BJ (cell line): Measurements from ENCODE around the gene POLR1A. TPM values are rescaled to one million over a fixed set of nuclear protein-coding genes. Genes with fewer than 3 reads are reported as not detected.

Experiments used
- CTCF ChIA-PET: fragments of 350-600 bp; formaldehyde crosslinking; extraction: SDS; loops from one replicate; lab custom pipeline; 2021; ENCODE audit warnings: antibody characterized with exemption, inconsistent platforms; lab: Yijun Ruan, JAX
- POLR2A ChIA-PET: fragments of 300-600 bp; sonication (Branson Sonifier 250); formaldehyde crosslinking; extraction: SDS; loops from one replicate; lab custom pipeline; 2021; ENCODE audit warnings: antibody characterized with exemption; lab: Charles Lee
- DNase-seq: peaks from one replicate; pipeline ENCODE4 v3.0.0-alpha.2; 2011; ENCODE audit warnings: low read depth
- H3K27me3 ChIP-seq: 2 replicates; pipeline ENCODE4 v1.6.0; 2011; ENCODE audit warnings: low read length; ENCODE audit not compliant: control insufficient read depth, insufficient read depth
- H3K36me3 ChIP-seq: 2 replicates; pipeline ENCODE4 v1.5.1; 2011; ENCODE audit warnings: low read length; ENCODE audit not compliant: control insufficient read depth, insufficient read depth
- H3K4me3 ChIP-seq: 2 replicates; pipeline ENCODE4 v1.5.1; 2011; ENCODE audit warnings: low read depth, mild to moderate bottlenecking, control low read depth, low read length
- CTCF ChIP-seq: IDR thresholded peaks from 2 replicates; pipeline ENCODE4 v1.5.1; 2011; ENCODE audit warnings: low read depth, mild to moderate bottlenecking, control low read depth, inconsistent platforms, low read length, moderate library complexity; ENCODE audit not compliant: insufficient read depth
- polyA plus RNA-seq: library from polyadenylated mRNA; depleted of rRNA; stranded (reverse); fragments of >200 nt; gene quantifications from 2 replicates; pipeline ENCODE4 v1.2.3, GENCODE V29; 2011

The POLR1A gene
- polyA plus RNA-seq, 1 experiment, result 8.0 TPM

GRCh38 chr2:86032861-86033595, 72.7 kb downstream of the POLR1A start:
- TF ChIP-seq CTCF, result no peak
- no peak for DNase-seq
- Histone ChIP-seq H3K27me3 (no peaks in the 10 kb centered on the region), H3K4me3 (no peak overlapping the region), H3K36me3 (peaks cover 27% of the 10 kb centered on the region)
- POLR2A ChIA-PET, result no interaction called here
- CTCF ChIA-PET, result interaction anchor here (1.7 kb wide), 1 partner anchor 144 kb away, joined by 5 read pairs; no protein-coding TSS in a partner anchor

GRCh38 chr2:86031606-86032005, 74.1 kb downstream of the POLR1A start:
- no peak for TF ChIP-seq CTCF
- CTCF ChIA-PET, result interaction anchor here (0.6 to 1.0 kb wide), 2 partner anchors 14 to 48 kb away, joined by 3 read pairs; no protein-coding TSS in a partner anchor
- no peak overlapping the region for H3K4me3 ChIP-seq
- peaks cover 40% of the 10 kb centered on the region for H3K36me3 ChIP-seq
- no peaks in the 10 kb centered on the region for H3K27me3 ChIP-seq
- POLR2A ChIA-PET, result no interaction called here
- no peak for DNase-seq

- POLR2A ChIA-PET, result no interaction called here
- DNase-seq, result no peak
- peaks cover 43% of the 10 kb centered on the region for H3K36me3 ChIP-seq
These were observed 74.5 kb downstream of the POLR1A start for GRCh38 chr2:86031151-86031550.

GRCh38 chr2:86029873-86030272, 75.8 kb downstream of the POLR1A start:
- DNase-seq, result no peak
- POLR2A ChIA-PET, result no interaction called here
- no peak overlapping the region for H3K4me3 ChIP-seq
- no peak for TF ChIP-seq CTCF
- H3K36me3 ChIP-seq, result peaks cover 43% of the 10 kb centered on the region
- no peaks in the 10 kb centered on the region for H3K27me3 ChIP-seq
- CTCF ChIA-PET, result interaction anchor here (0.7 to 1.2 kb wide), 3 partner anchors 48 to 58 kb away, joined by 3 to 6 read pairs (median 5); no protein-coding TSS in a partner anchor

More at GRCh38 chr2:86031151-86031550, 74.5 kb downstream of the POLR1A start:
- no peak overlapping the region for H3K4me3 ChIP-seq
- no peak for TF ChIP-seq CTCF
- CTCF ChIA-PET, result interaction anchor here (0.6 to 1.0 kb wide), 2 partner anchors 14 to 48 kb away, joined by 3 read pairs; no protein-coding TSS in a partner anchor
- no peaks in the 10 kb centered on the region for H3K27me3 ChIP-seq

GRCh38 chr2:86028766-86029381, 76.8 kb downstream of the POLR1A start:
- no peak for DNase-seq
- no peak for TF ChIP-seq CTCF
- H3K4me3 ChIP-seq, result no peak overlapping the region
- POLR2A ChIA-PET, result no interaction called here
- H3K27me3 ChIP-seq, result no peaks in the 10 kb centered on the region
- CTCF ChIA-PET, result interaction anchor here (0.7 to 1.2 kb wide), 3 partner anchors 51 to 141 kb away, joined by 3 to 5 read pairs (median 4); no protein-coding TSS in a partner anchor
- H3K36me3 ChIP-seq, result peaks cover 43% of the 10 kb centered on the region
